Measurements from ENCODE around the gene STAM.

STAM gene

GRCh38 chr10:17648243-17649035 lies 4.5 kb downstream of the STAM start:
- DNase-seq (ENCODE audit: low read depth): peak; percentile 40

GRCh38 chr10:17649052-17649451 lies 5.1 kb downstream of the STAM start:
- no peak for DNase-seq (ENCODE audit: low read depth)

- no peak for DNase-seq (ENCODE audit: low read depth)
Observed at GRCh38 chr10:17649836-17650235, 5.9 kb downstream of the STAM start.

GRCh38 chr10:17650416-17650815 lies 6.5 kb downstream of the STAM start:
- no peak for DNase-seq (ENCODE audit: low read depth)

- no peak for DNase-seq (ENCODE audit: low read depth)
Observed at GRCh38 chr10:17651896-17652295, 7.9 kb downstream of the STAM start.

- DNase-seq (ENCODE audit: low read depth): no peak
Observed at GRCh38 chr10:17652585-17652984, 8.6 kb downstream of the STAM start.

GRCh38 chr10:17655009-17655408 lies 11.1 kb downstream of the STAM start:
- DNase-seq (ENCODE audit: low read depth): no peak

- DNase-seq (ENCODE audit: low read depth): no peak
Observed at GRCh38 chr10:17655567-17656146, 11.7 kb downstream of the STAM start.

- DNase-seq (ENCODE audit: low read depth): no peak
Observed at GRCh38 chr10:17657103-17657500, 13.2 kb downstream of the STAM start.

- no peak for DNase-seq (ENCODE audit: low read depth)
Observed at GRCh38 chr10:17659365-17659764, 15.4 kb downstream of the STAM start.

GRCh38 chr10:17660921-17661320 lies 17.0 kb downstream of the STAM start:
- DNase-seq (ENCODE audit: low read depth): no peak

GRCh38 chr10:17661510-17661909 lies 17.6 kb downstream of the STAM start:
- DNase-seq (ENCODE audit: low read depth): no peak

- no peak for DNase-seq (ENCODE audit: low read depth)
Observed at GRCh38 chr10:17662193-17663138, 18.5 kb downstream of the STAM start.

- no peak for DNase-seq (ENCODE audit: low read depth)
Observed at GRCh38 chr10:17663450-17663849, 19.5 kb downstream of the STAM start.

- DNase-seq (ENCODE audit: low read depth): no peak
Observed at GRCh38 chr10:17665747-17666146, 21.8 kb downstream of the STAM start.

GRCh38 chr10:17668435-17669184 lies 24.7 kb downstream of the STAM start:
- DNase-seq (ENCODE audit: low read depth): no peak

- no peak for DNase-seq (ENCODE audit: low read depth)
Observed at GRCh38 chr10:17669185-17669872, 25.4 kb downstream of the STAM start.

GRCh38 chr10:17671307-17671706 lies 27.4 kb downstream of the STAM start:
- no peak for DNase-seq (ENCODE audit: low read depth)

- no peak for DNase-seq (ENCODE audit: low read depth)
Observed at GRCh38 chr10:17673471-17674061, 29.6 kb downstream of the STAM start.

- no peak for DNase-seq (ENCODE audit: low read depth)
Observed at GRCh38 chr10:17674566-17674965, 30.6 kb downstream of the STAM start.

GRCh38 chr10:17675638-17676037 lies 31.7 kb downstream of the STAM start:
- DNase-seq (ENCODE audit: low read depth): no peak
